GM12878 (cell line): Measurements from ENCODE around the gene HIVEP1. TPM values are rescaled to one million over a fixed set of nuclear protein-coding genes. Genes with fewer than 3 reads are reported as not detected.

Experiments used
- ATAC-seq: fragments of 200-7000 bp; cut with Tn5 transposase; 3 replicates; pipeline ENCODE4 v1.9.1; 2020; ENCODE audit warnings: mild to moderate bottlenecking, moderate library complexity
- BruUV-seq: library from RNA; stranded (reverse); fragments of 400-500 nt; replicated peaks from 2 replicates; lab custom pipeline; 2021; lab: Mats Ljungman, UMichigan
- CTCF ChIA-PET: fragments of 300-600 bp; sonication (Branson Sonifier 250); formaldehyde crosslinking; extraction: SDS; loops from one replicate; lab custom pipeline; 2021; ENCODE audit warnings: inconsistent platforms; lab: Yijun Ruan, JAX
- POLR2A ChIA-PET: fragments of 350-600 bp; formaldehyde crosslinking; extraction: SDS; loops from one replicate; lab custom pipeline; 2021; ENCODE audit warnings: inconsistent platforms; lab: Charles Lee
- RAD21 ChIA-PET: fragments of 300-600 bp; sonication (Branson Sonifier 250); formaldehyde crosslinking; loops from one replicate; lab custom pipeline; 2023; ENCODE audit warnings: antibody characterized with exemption; ENCODE audit not compliant: unreplicated experiment; lab: Charles Lee
- SMC1A ChIA-PET: fragments of 300-600 bp; sonication (Branson Sonifier 250); formaldehyde crosslinking; loops from one replicate; lab custom pipeline; 2023; ENCODE audit not compliant: unreplicated experiment, uncharacterized antibody; lab: Charles Lee
- DNase-seq: peaks from one replicate; pipeline ENCODE4 v3.0.0-alpha.2; 2011; ENCODE audit warnings: low read depth, low spot score
- FAIRE-seq: peaks from 3 replicates; lab custom pipeline; 2011; peaks lifted over from hg19 to GRCh38; lab: Jason Lieb, UNC
- H2AFZ ChIP-seq: 2 replicates; pipeline ENCODE4 v1.6.0; 2011; ENCODE audit warnings: low read depth, low read length, control low read depth; ENCODE audit not compliant: control insufficient read depth
- H3K27ac ChIP-seq: 2 replicates; pipeline ENCODE4 v1.5.1; 2011; ENCODE audit warnings: control low read depth; ENCODE audit not compliant: control insufficient read depth, insufficient read depth
- H3K27me3 ChIP-seq, 2 experiments: replicated peaks in 1 of 2; 2 replicates each; pipeline versions ENCODE4 v1.6.0 to v1.6.1; 2011; ENCODE audit warnings: low read length in 1 of 2; ENCODE audit not compliant: control insufficient read depth in 2 of 2, insufficient read depth in 2 of 2
- H3K36me3 ChIP-seq, 2 experiments: 2 replicates each; pipeline ENCODE4 v1.5.1; 2011; ENCODE audit warnings: low read length in 1 of 2; ENCODE audit not compliant: control insufficient read depth in 2 of 2, insufficient read depth in 2 of 2
- H3K4me1 ChIP-seq: 2 replicates; pipeline ENCODE4 v1.6.1; 2011; ENCODE audit warnings: mild to moderate bottlenecking, low read length, moderate library complexity, mixed read lengths; ENCODE audit not compliant: control insufficient read depth, insufficient read depth
- H3K4me2 ChIP-seq: 2 replicates; pipeline ENCODE4 v1.6.0; 2011; ENCODE audit warnings: control low read depth; ENCODE audit not compliant: control insufficient read depth, insufficient read depth
- H3K4me3 ChIP-seq: fragments of 200-600 bp; sonication (generic); 2 replicates; pipeline ENCODE4 v1.5.1; 2016
- H3K79me2 ChIP-seq: 2 replicates; pipeline ENCODE4 v1.6.0; 2011; ENCODE audit warnings: low read length; ENCODE audit not compliant: control insufficient read depth, insufficient read depth
- H3K9ac ChIP-seq: 2 replicates; pipeline ENCODE4 v1.8.0; 2011; ENCODE audit warnings: low read length, control low read depth, mixed read lengths; ENCODE audit not compliant: control insufficient read depth, insufficient read depth
- H3K9me3 ChIP-seq: replicated peaks from 3 replicates; pipeline ENCODE4 v1.5.1; 2011; ENCODE audit warnings: mild to moderate bottlenecking, low read length; ENCODE audit not compliant: control insufficient read depth, insufficient read depth
- H4K20me1 ChIP-seq: 2 replicates; pipeline ENCODE4 v1.6.0; 2011; ENCODE audit not compliant: control insufficient read depth, insufficient read depth
- IKZF1 ChIP-seq: fragments of 450-650 bp; conservative IDR thresholded peaks from 2 replicates; pipeline ENCODE4 v1.6.1; 2017; ENCODE audit warnings: antibody characterized with exemption, mild to moderate bottlenecking
- JUND ChIP-seq: IDR thresholded peaks from 2 replicates; pipeline ENCODE4 v1.6.1; 2012; ENCODE audit warnings: low read depth, mild to moderate bottlenecking, low read length, improper control_type of control experiment, moderate library complexity
- MTA2 ChIP-seq: fragments of 450-650 bp; IDR thresholded peaks from 2 replicates; pipeline ENCODE4 v1.6.1; 2016; ENCODE audit warnings: low read depth, mild to moderate bottlenecking, moderate library complexity
- SMC3 ChIP-seq: IDR thresholded peaks from 2 replicates; pipeline ENCODE4 v1.6.1; 2011; ENCODE audit warnings: low read length, improper control_type of control experiment, borderline replicate concordance
- ZBED1 ChIP-seq: IDR thresholded peaks from 2 replicates; pipeline ENCODE4 v1.6.1; 2016; ENCODE audit warnings: borderline replicate concordance
- ZNF622 ChIP-seq: fragments of 450-650 bp; IDR thresholded peaks from 2 replicates; pipeline ENCODE4 v1.6.1; 2017; ENCODE audit warnings: mild to moderate bottlenecking, inconsistent platforms
- ZZZ3 ChIP-seq: IDR thresholded peaks from 2 replicates; pipeline ENCODE4 v1.6.1; 2011; ENCODE audit warnings: low read depth; ENCODE audit not compliant: control insufficient read depth, insufficient read length
- WGBS: methylation state at CpG from one replicate; pipeline ENCODE4 v1.1.6; 2016; ENCODE audit warnings: low lambda C conversion rate; ENCODE audit not compliant: insufficient replicate concordance, insufficient coverage; ENCODE audit errors: missing lambda C conversion rate; 5-methylcytosine and 5-hydroxymethylcytosine counted together
- in situ Hi-C: fragments of 300-500 bp; cut with MboI; formaldehyde crosslinking; loops from 9 replicates; pipeline ENCODE4 v1.14.3; 2018; ENCODE audit warnings: mixed read lengths
- intact Hi-C: fragments of 100-400 bp; cut with micrococcal nuclease; formaldehyde crosslinking; loops from one replicate; pipeline ENCODE4 v1.14.2; 2022; ENCODE audit not compliant: unreplicated experiment
- polyA plus RNA-seq, 11 experiments: library from polyadenylated mRNA; depleted of rRNA in 4 of 11; unstranded in 6 of 11; stranded (reverse) in 5 of 11; fragments of >200 nt; fragmentation: Nextera tagmentation in 4 of 11; fragmentation: Illumina TruSeq in 1 of 11; extraction: Ambion mirVana in 4 of 11; extraction: Trizol in 1 of 11; gene quantifications; 1 replicate in 1 of 11; 2 replicates in 10 of 11; pipeline versions ENCODE4 v1.2.1 to v1.2.3, GENCODE V29; 2011 to 2016; ENCODE audit warnings: inconsistent platforms in 2 of 11, missing spikeins in 2 of 11, low read depth in 1 of 11
- total RNA-seq, 4 experiments: library from RNA; depleted of rRNA in 3 of 4; stranded (reverse); fragments of >200 nt in 3 of 4; fragmentation: Illumina TruSeq in 1 of 4; extraction: Trizol in 1 of 4; gene quantifications; 2 replicates each; pipeline versions ENCODE4 v1.2.1 to v1.2.3, GENCODE V29; 2013 to 2021
- TF ChIP-seq, protein P1 (sequence below): IDR thresholded peaks from 2 replicates; pipeline ENCODE4 v1.6.1; 2012; ENCODE audit warnings: improper control_type of control experiment, low read depth, low read length; ENCODE audit not compliant: insufficient replicate concordance

HIVEP1 gene
- total and polyA plus RNA-seq, 10 of the 15 experiments (the other 5 are each of a cell fraction or from before 2014, with no cell fraction given), result 4.3 to 37.5 (median 21.6) TPM

DNA sequence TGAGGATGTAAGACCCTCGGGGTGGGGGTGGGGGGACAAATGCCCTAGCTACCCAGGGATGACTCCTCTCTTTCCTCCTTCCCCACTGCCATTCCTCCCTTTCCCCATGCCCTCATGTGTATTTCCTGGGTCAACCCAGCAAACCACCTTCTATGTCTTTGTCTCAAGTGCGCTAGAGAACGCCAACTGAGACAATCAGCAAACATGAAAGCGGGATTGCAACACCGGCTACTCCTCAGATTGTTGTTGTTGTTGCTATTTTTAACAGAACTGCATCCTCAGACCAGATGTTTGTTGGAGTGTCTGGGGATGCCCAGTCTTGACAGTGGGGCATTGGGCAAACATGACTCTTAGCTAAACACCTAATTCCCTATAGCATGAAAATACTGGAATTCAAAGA, 39.3 kb upstream of the HIVEP1 start:
- DNase-seq (no peak), ATAC-seq (no peak), FAIRE-seq (no peak)
- Histone ChIP-seq H3K4me1 (peaks cover 20% of the 10 kb centered on the region), H3K4me3 (no peak overlapping the region), H3K9ac (no peak overlapping the region), H3K9me3 (no peaks in the 10 kb centered on the region; the same call in 2 of the 3 replicates), H3K27me3 (no peaks in the 10 kb centered on the region), H3K4me2 (no peak overlapping the region), H3K36me3 (no peaks in the 10 kb centered on the region), H2AFZ (no peak overlapping the region), H3K79me2 (no peaks in the 10 kb centered on the region), H3K27ac (no peak overlapping the region), H4K20me1 (no peaks in the 10 kb centered on the region)
- TF ChIP-seq ZZZ3 (no peak), IKZF1 (no peak), ZNF622 (no peak), SMC3 (no peak), JUND (no peak), ZBED1 (no peak), MTA2 (no peak)
- TF ChIP-seq, protein P1, sequence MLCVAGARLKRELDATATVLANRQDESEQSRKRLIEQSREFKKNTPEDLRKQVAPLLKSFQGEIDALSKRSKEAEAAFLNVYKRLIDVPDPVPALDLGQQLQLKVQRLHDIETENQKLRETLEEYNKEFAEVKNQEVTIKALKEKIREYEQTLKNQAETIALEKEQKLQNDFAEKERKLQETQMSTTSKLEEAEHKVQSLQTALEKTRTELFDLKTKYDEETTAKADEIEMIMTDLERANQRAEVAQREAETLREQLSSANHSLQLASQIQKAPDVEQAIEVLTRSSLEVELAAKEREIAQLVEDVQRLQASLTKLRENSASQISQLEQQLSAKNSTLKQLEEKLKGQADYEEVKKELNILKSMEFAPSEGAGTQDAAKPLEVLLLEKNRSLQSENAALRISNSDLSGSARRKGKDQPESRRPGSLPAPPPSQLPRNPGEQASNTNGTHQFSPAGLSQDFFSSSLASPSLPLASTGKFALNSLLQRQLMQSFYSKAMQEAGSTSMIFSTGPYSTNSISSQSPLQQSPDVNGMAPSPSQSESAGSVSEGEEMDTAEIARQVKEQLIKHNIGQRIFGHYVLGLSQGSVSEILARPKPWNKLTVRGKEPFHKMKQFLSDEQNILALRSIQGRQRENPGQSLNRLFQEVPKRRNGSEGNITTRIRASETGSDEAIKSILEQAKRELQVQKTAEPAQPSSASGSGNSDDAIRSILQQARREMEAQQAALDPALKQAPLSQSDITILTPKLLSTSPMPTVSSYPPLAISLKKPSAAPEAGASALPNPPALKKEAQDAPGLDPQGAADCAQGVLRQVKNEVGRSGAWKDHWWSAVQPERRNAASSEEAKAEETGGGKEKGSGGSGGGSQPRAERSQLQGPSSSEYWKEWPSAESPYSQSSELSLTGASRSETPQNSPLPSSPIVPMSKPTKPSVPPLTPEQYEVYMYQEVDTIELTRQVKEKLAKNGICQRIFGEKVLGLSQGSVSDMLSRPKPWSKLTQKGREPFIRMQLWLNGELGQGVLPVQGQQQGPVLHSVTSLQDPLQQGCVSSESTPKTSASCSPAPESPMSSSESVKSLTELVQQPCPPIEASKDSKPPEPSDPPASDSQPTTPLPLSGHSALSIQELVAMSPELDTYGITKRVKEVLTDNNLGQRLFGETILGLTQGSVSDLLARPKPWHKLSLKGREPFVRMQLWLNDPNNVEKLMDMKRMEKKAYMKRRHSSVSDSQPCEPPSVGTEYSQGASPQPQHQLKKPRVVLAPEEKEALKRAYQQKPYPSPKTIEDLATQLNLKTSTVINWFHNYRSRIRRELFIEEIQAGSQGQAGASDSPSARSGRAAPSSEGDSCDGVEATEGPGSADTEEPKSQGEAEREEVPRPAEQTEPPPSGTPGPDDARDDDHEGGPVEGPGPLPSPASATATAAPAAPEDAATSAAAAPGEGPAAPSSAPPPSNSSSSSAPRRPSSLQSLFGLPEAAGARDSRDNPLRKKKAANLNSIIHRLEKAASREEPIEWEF, result no peak
- intact Hi-C loops, result no loop called here
- CTCF ChIA-PET, result interaction anchor here (0.7 to 1.5 kb wide), 2 partner anchors 20 to 35 kb away, joined by 3 to 5 read pairs; no protein-coding TSS in a partner anchor
- BruUV-seq, result no TSS peak
- SMC1A ChIA-PET, result interaction anchor here (0.8 to 2.1 kb wide), 3 partner anchors 16 to 246 kb away, joined by 3 to 6 read pairs (median 3); no protein-coding TSS in a partner anchor
- POLR2A ChIA-PET, result no interaction called here
- in situ Hi-C loops, result no loop called here
- WGBS, result 81% methylated on average over 5 of the region's 5 CpGs
- RAD21 ChIA-PET, result interaction anchor here (1.4 kb wide), 1 partner anchor 250 kb away, joined by 3 read pairs; no protein-coding TSS in a partner anchor
